Measurements from ENCODE around the gene AP1S2. TPM values are rescaled to one million over a fixed set of nuclear protein-coding genes. Genes with fewer than 3 reads are reported as not detected.

Gene AP1S2
- total and polyA plus RNA-seq, 2 of the 8 experiments (the other 6 are each of a cell fraction or from before 2014, with no cell fraction given): 88.2 to 237 TPM

- Histone ChIP-seq H2BK20ac (ENCODE audit: low read length) (no peak overlapping the region), H4K20me1 (replicated peaks in 1 of 2; ENCODE audit: control insufficient read depth in 1 of 2, insufficient read depth in 2 of 2, low read length in 2 of 2) (no peaks in the 10 kb centered on the region), H3K36me3 (ENCODE audit: control insufficient read depth in 2 of 4, insufficient read depth in 4 of 4, low read length in 3 of 4) (no peaks in the 10 kb centered on the region), H2AFZ (ENCODE audit: low read length) (no peak overlapping the region), H2BK120ac (replicated peaks; ENCODE audit: low read depth, low read length) (no peak overlapping the region), H3K27ac (ENCODE audit: low read depth, low read length) (no peak overlapping the region), H3K4ac (replicated peaks; ENCODE audit: insufficient read length, low read depth, low read length) (no peak overlapping the region), H3K4me1 (replicated peaks in 1 of 4; ENCODE audit: control insufficient read depth in 3 of 4, insufficient read depth in 4 of 4, low read length in 3 of 4) (0 out of 7 replicates have a peak, but pooled peaks cover 0 to 2% (median 0%) of the 10 kb centered on the region in 4 experiments), H2BK5ac (ENCODE audit: low read depth, low read length) (no peak overlapping the region), H3K14ac (ENCODE audit: insufficient read length) (no peak overlapping the region), H3K27me3 (replicated peaks in 1 of 4; ENCODE audit: control insufficient read depth in 3 of 4, extremely low read depth in 1 of 4, insufficient read depth in 3 of 4, low read length in 3 of 4) (no peaks in the 10 kb centered on the region), H4K8ac (ENCODE audit: extremely low read depth, insufficient read depth, low read length) (no peak overlapping the region), H3K4me2 (ENCODE audit: insufficient read depth in 1 of 2, low read depth in 2 of 2, low read length in 2 of 2) (no peak overlapping the region), H2BK15ac (ENCODE audit: low read length) (no peak overlapping the region), H4K5ac (ENCODE audit: insufficient read length, low read depth, low read length) (no peak overlapping the region), H3K56ac (replicated peaks; ENCODE audit: insufficient read length, low read depth, low read length) (no peak overlapping the region), H3K9me3 (ENCODE audit: insufficient read depth in 2 of 2, low read depth in 1 of 2, low read length in 1 of 2) (no peaks in the 10 kb centered on the region), H4K91ac (replicated peaks; ENCODE audit: insufficient read length, low read length) (no peak overlapping the region), H3K23ac (ENCODE audit: insufficient read length) (no peak overlapping the region), H3K18ac (ENCODE audit: extremely low read depth, low read length) (no peak overlapping the region), H3K9ac (replicated peaks in 1 of 4; ENCODE audit: extremely low read depth in 1 of 4, low read depth in 3 of 4, low read length in 3 of 4) (no peak overlapping the region), H2AK5ac (ENCODE audit: low read depth, low read length) (no peak overlapping the region), H3K23me2 (ENCODE audit: low read depth, low read length) (no peaks in the 10 kb centered on the region), H3K4me3 (ENCODE audit: extremely low read depth in 1 of 4, insufficient read depth in 2 of 4, low read depth in 3 of 4, low read length in 4 of 4) (no peak overlapping the region), H3K79me1 (ENCODE audit: low read depth, low read length) (no peaks in the 10 kb centered on the region), H3K79me2 (ENCODE audit: control insufficient read depth in 1 of 2, insufficient read depth in 2 of 2, low read length in 2 of 2) (no peaks in the 10 kb centered on the region), H2BK12ac (ENCODE audit: low read depth, low read length) (no peak overlapping the region)
- 91% methylated on average over 2 of the region's 2 CpGs; no CpG with 5 or more reads in 1 of the 2 experiments for WGBS, 2 experiments (ENCODE audit: extremely low coverage in 1 of 2, insufficient coverage in 1 of 2, insufficient read length in 1 of 2, insufficient replicate concordance in 2 of 2, low coverage in 1 of 2, low lambda C conversion rate in 2 of 2, missing lambda C conversion rate in 1 of 2)
- DNase-seq (ENCODE audit: low read depth in 1 of 2, low spot score in 2 of 2): no peak
- FAIRE-seq: no peak
- CTCF ChIA-PET (ENCODE audit: partially characterized antibody): no interaction called here
- POLR2A ChIA-PET (ENCODE audit: partially characterized antibody): no interaction called here
- TF ChIP-seq, protein P1, sequence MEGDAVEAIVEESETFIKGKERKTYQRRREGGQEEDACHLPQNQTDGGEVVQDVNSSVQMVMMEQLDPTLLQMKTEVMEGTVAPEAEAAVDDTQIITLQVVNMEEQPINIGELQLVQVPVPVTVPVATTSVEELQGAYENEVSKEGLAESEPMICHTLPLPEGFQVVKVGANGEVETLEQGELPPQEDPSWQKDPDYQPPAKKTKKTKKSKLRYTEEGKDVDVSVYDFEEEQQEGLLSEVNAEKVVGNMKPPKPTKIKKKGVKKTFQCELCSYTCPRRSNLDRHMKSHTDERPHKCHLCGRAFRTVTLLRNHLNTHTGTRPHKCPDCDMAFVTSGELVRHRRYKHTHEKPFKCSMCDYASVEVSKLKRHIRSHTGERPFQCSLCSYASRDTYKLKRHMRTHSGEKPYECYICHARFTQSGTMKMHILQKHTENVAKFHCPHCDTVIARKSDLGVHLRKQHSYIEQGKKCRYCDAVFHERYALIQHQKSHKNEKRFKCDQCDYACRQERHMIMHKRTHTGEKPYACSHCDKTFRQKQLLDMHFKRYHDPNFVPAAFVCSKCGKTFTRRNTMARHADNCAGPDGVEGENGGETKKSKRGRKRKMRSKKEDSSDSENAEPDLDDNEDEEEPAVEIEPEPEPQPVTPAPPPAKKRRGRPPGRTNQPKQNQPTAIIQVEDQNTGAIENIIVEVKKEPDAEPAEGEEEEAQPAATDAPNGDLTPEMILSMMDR (IDR thresholded peaks at IDR 0.05; ENCODE audit: control extremely low read depth in 1 of 3, insufficient read depth in 1 of 3, low read depth in 1 of 3, low read length in 3 of 3): no peak
- TF ChIP-seq SRF (IDR thresholded peaks at IDR 0.05; ENCODE audit: low read depth, low read length) (no peak), SAP30 (IDR thresholded peaks at IDR 0.05; ENCODE audit: insufficient read depth, insufficient replicate concordance, low read length) (no peak), EGR1 (IDR thresholded peaks at IDR 0.05; ENCODE audit: borderline replicate concordance, low read depth, low read length) (no peak), CREB1 (IDR thresholded peaks at IDR 0.05) (no peak), CTBP2 (IDR thresholded peaks at IDR 0.05; ENCODE audit: borderline replicate concordance, insufficient read depth, insufficient read length, low read length) (no peak), NRF1 (IDR thresholded peaks at IDR 0.05; ENCODE audit: low read depth, low read length) (no peak), KDM1A (IDR thresholded peaks at IDR 0.05; ENCODE audit: borderline replicate concordance, low read length) (no peak), EZH2 (IDR thresholded peaks at IDR 0.05; ENCODE audit: low read depth, low read length, severe bottlenecking) (no peak)
These were observed 26.8 kb upstream of the AP1S2 start for GRCh38 chrX:15881381-15881897.
